RCC 7860 (cell line): ENCODE data around the gene MAGEB6.
"Not testable (repeated sequence)": the region's sequence is repeated elsewhere in the genome, so short reads cannot be mapped to it uniquely, and the experiment has no call there.

Experiments
- DNase-seq: peaks from one replicate; pipeline ENCODE4 v3.0.0-alpha.2; 2015; ENCODE audit warnings: low spot score
- FAIRE-seq: peaks from 2 replicates; lab custom pipeline; 2012; peaks lifted over from hg19 to GRCh38; lab: Jason Lieb, UNC

The MAGEB6 gene, protein sequence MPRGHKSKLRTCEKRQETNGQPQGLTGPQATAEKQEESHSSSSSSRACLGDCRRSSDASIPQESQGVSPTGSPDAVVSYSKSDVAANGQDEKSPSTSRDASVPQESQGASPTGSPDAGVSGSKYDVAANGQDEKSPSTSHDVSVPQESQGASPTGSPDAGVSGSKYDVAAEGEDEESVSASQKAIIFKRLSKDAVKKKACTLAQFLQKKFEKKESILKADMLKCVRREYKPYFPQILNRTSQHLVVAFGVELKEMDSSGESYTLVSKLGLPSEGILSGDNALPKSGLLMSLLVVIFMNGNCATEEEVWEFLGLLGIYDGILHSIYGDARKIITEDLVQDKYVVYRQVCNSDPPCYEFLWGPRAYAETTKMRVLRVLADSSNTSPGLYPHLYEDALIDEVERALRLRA

DNA sequence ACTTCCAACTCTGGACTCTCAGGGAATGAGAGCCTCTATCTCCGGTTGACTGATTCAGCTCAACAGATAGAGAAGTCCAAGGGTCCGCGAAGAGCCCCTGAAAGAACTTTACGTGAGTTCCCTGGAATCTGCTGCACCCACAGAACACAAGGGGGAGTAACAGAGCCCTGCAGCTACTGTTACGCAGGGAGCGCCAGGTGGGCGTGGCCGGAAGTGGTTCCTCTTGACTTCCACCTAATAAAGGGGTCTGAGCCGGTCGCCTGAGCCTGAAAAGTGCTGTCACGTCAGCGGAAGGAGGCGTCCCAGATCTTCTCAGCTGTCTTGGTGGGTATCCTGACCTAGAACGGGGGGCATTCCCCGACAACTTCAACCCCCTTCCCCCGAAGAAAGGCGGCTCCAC lies at the start of gene MAGEB6:
TSS of gene MAGEB6 (plus strand) at position 237 of the 400 bp plus-strand sequence. CDS start 1,407 bp downstream, outside the sequence.
- no peak for DNase-seq

DNA sequence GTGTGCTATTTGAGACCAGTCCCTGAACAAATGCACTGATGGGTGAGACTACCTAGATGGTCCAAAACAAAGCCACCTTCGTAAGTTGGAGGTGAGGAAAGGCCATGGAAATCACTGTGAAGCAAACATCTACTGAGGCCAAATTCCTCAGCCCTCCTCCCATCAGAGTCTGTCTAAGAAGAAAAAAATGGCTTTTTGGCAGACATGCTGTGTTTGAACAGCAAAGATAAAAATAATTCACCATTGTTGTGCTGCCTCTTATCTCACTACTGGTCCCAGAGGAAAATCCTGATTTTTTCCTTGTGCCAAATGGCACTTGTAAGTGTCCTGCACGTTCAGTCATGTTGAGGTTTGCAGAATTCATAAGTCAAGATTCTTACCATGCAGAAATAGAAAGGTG lies 46.2 kb upstream of the MAGEB6 start:
- FAIRE-seq (no peak), DNase-seq (no peak)

More for the DNA sequence above, at the start of gene MAGEB6:
- FAIRE-seq: no peak

DNA sequence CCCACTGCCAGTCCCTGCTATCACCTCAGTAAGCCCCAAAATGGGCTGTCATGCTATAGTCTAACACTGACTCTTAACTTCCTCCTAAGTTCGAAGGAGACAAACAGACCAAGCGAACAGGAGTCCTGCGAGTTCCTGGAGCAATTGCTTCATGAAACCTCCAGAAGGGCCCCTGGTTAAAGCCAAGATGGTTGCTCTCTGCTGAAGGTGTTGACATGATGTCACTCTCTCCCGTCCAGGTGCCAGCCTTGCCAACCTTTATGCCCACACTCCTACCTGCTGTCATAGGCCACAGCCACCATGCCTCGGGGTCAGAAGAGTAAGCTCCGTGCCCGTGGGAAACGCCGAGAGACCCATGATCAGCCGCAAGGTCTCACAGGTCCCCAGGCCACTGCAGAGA lies 31.9 kb upstream of the MAGEB6 start, which contains the start of gene MAGEB6B:
TSS of gene MAGEB6B (plus strand) at position 301 of the 400 bp plus-strand sequence. CDS start at position 301, 0 bp downstream.
- FAIRE-seq (no peak), DNase-seq (no peak)

DNA sequence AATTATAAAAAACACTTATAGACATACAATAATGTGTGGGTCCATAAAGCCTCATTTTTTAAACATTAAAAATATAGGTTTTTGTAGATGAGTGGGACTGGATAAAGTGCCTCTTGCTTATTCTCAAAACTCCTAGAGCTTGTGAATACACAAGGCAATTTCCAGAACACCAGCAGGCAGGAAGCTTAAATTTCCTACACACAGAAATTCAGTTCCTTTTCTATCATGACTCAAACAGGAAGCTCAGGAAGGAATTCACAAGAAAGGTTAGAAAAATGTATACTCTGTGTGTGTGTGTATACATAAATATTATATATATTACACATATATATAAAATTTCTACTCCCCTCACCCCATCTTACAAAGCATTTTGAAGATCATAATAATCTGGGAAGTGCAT lies 11.3 kb downstream of the MAGEB6 start:
- FAIRE-seq (no peak), DNase-seq (no peak)

DNA sequence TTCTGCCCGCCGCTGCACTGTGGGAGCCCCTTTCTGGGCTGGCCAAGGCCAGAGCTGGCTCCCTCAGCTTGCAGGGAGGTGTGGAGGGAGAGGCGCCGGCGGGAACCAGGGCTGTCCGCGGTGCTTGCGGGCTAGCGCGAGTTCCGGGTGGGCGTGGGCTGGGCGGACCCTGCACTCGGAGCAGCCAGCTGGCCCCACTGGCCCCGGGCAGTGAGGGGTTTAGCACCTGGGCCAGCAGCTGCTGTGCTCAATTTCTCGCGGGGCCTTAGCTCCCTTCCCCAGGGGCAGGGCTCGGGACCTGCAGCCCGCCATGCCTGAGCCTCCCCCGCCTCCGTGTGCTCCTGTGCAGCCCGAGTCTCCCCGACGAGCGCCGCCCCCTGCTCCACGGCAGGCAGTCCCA lies 12.5 kb downstream of the MAGEB6 start:
- DNase-seq, FAIRE-seq: not testable (repeated sequence)

DNA sequence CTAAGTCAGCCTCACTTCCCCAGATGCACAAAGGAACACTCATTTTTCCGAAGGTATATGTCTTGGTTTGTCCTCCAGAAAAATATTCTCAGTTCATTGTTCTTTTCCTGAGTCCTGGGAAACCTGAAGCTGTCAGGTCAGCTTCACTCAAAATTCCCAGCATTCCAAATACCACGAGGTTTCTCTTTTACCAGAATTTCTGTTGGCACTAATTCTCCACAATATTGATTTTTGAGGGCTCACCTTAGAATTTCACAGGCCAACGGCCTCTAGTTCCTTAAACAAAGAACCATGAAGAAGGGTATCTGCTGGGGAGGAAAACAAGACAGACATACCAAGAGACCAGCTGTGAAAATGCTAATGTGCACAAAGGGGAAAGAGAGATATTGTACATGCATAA lies 15.8 kb downstream of the MAGEB6 start:
- FAIRE-seq: no peak
- DNase-seq: no peak

DNA sequence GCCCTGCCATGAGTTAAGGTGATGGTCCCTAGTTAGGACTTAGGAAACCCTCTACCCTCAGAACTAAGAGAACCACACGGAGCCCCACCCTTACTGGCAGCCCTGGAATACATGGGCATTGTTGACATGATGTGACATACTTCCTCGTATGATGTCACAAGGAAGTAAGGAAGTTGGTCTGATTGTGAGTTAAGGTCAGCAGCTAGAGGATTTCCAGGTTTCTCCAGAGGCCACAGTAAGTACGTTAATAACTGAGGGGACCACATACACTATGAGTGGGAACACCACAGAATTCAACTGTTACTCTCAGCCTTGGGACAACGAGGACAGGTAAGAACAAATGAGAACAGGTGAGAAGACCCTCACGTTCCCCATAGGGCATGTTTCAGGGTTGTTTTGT lies 23.6 kb downstream of the MAGEB6 start, which contains the start of gene MAGEB5:
TSS of gene MAGEB5 (plus strand) at position 301 of the 400 bp plus-strand sequence. CDS start 1,133 bp downstream, outside the sequence.
- DNase-seq (no peak), FAIRE-seq (no peak)

DNA sequence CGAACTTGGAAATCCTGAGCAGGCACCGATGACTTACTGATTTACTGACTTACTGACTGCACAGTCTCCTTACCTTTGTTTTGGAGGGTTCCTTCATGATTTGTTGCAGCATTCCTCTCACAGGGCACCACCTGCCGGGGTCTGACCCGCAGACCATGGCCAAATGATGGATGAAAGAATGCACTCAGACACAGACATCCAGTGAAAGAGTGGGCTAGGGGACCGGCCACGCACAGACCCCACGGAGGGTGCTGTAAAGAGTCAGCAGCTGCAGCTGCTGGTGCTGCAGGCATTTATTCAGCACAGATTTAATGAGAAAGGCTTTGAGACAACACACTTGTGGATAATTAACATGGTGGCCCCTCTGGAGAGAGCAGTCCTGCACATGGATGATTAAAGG lies 27.1 kb downstream of the MAGEB6 start:
- FAIRE-seq (no peak), DNase-seq (no peak)

DNA sequence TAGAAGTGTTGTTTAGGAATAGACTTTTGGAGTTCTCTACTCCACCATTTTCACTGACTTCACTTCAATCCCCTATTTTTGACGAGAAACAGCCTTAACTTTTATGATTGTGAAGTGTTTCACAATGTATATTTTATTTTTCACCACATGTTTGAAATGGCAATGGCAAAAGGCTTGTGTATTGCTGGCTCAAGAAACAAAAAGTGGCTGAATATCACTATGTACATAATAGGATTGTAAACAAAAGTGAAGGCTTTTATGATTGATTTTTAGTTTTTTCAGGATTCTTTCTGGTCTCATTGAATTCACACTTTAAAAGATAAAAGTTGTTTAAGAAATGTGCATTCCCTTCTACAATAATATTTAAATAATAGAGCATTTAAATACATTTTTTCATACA lies 41.9 kb downstream of the MAGEB6 start:
- FAIRE-seq (no peak), DNase-seq (no peak)
